ENCODE measurements around the gene IRAK2. TPM values are rescaled to one million over a fixed set of nuclear protein-coding genes. Genes with fewer than 3 reads are reported as not detected.
A peak's percentile ranks its signal among the peaks of the same experiment; 100 is the strongest.
"Not testable (repeated sequence)": the region's sequence is repeated elsewhere in the genome, so short reads cannot be mapped to it uniquely, and the experiment has no call there.

Gene IRAK2
- total RNA-seq (2014; rRNA removed; shearing (Covaris generic)) = 2.1 and 2.2 TPM in 2 replicates
- 1.3 and 2.5 TPM in 2 replicates for polyA plus RNA-seq (2014; cell fraction: nucleus; rRNA removed)

- DNase-seq (ENCODE audit: extremely low read depth, low read depth) = peak; percentile 38
Observed at GRCh38 chr3:10164546-10165393, at the start of gene IRAK2. Gene IRAK2 (plus strand): TSS chr3:10164919. CDS start chr3:10164955, 36 bp downstream.

- peak; percentile 94 for DNase-seq (ENCODE audit: extremely low read depth, low read depth)
Observed at GRCh38 chr3:10115326-10116137, 49.2 kb upstream of the IRAK2 start, which contains the start of gene BRK1. Gene BRK1 (plus strand): TSS chr3:10115675. CDS start chr3:10115702, 27 bp downstream.

GRCh38 chr3:10116138-10116460 is 48.6 kb upstream of the IRAK2 start:
- no peak for DNase-seq (ENCODE audit: extremely low read depth, low read depth)

- DNase-seq (ENCODE audit: extremely low read depth, low read depth) = no peak
Observed at GRCh38 chr3:10116928-10117327, 47.8 kb upstream of the IRAK2 start.

GRCh38 chr3:10119376-10119775 is 45.3 kb upstream of the IRAK2 start:
- no peak for DNase-seq (ENCODE audit: extremely low read depth, low read depth)

GRCh38 chr3:10121064-10121463 is 43.7 kb upstream of the IRAK2 start:
- DNase-seq (ENCODE audit: extremely low read depth, low read depth) = no peak

- DNase-seq (ENCODE audit: extremely low read depth, low read depth) = no peak
Observed at GRCh38 chr3:10122724-10123123, 42.0 kb upstream of the IRAK2 start.

- not testable (repeated sequence) for DNase-seq (ENCODE audit: extremely low read depth, low read depth)
Observed at GRCh38 chr3:10135872-10136271, 28.8 kb upstream of the IRAK2 start.

GRCh38 chr3:10136426-10137005 is 28.2 kb upstream of the IRAK2 start:
- no peak for DNase-seq (ENCODE audit: extremely low read depth, low read depth)

- DNase-seq (ENCODE audit: extremely low read depth, low read depth) = no peak
Observed at GRCh38 chr3:10137178-10137577, 27.5 kb upstream of the IRAK2 start.

- DNase-seq (ENCODE audit: extremely low read depth, low read depth) = no peak
Observed at GRCh38 chr3:10140996-10141546, 23.6 kb upstream of the IRAK2 start.

- DNase-seq (ENCODE audit: extremely low read depth, low read depth) = no peak
Observed at GRCh38 chr3:10142707-10143560, 21.8 kb upstream of the IRAK2 start.

GRCh38 chr3:10145685-10146084 is 19.0 kb upstream of the IRAK2 start:
- no peak for DNase-seq (ENCODE audit: extremely low read depth, low read depth)

GRCh38 chr3:10149226-10149625 is 15.5 kb upstream of the IRAK2 start:
- DNase-seq (ENCODE audit: extremely low read depth, low read depth) = no peak

GRCh38 chr3:10150987-10151386 is 13.7 kb upstream of the IRAK2 start:
- DNase-seq (ENCODE audit: extremely low read depth, low read depth) = no peak

GRCh38 chr3:10154335-10155122 is 10.2 kb upstream of the IRAK2 start:
- DNase-seq (ENCODE audit: extremely low read depth, low read depth) = no peak

GRCh38 chr3:10155123-10155472 is 9.6 kb upstream of the IRAK2 start:
- DNase-seq (ENCODE audit: extremely low read depth, low read depth) = no peak

- DNase-seq (ENCODE audit: extremely low read depth, low read depth) = no peak
Observed at GRCh38 chr3:10155658-10156057, 9.1 kb upstream of the IRAK2 start.

GRCh38 chr3:10157031-10157430 is 7.7 kb upstream of the IRAK2 start:
- DNase-seq (ENCODE audit: extremely low read depth, low read depth) = no peak

Data from NCI-H460 (cell line).